Panc1 (cell line): ENCODE measurements around the gene SARDH. TPM values are rescaled to one million over a fixed set of nuclear protein-coding genes. Genes with fewer than 3 reads are reported as not detected.

ENCODE experiments used
- ATAC-seq: fragments of 200-7000 bp; cut with Tn5 transposase; 2 replicates; pipeline ENCODE4 v1.9.1; 2020; ENCODE audit warnings: mild to moderate bottlenecking, moderate library complexity
- BruUV-seq: library from RNA; stranded (reverse); fragments of 400-500 nt; replicated peaks from 2 replicates; lab custom pipeline; 2021; lab: Mats Ljungman, UMichigan
- CTCF ChIA-PET: fragments of 300-600 bp; sonication (Branson Sonifier 250); formaldehyde crosslinking; loops from one replicate; lab custom pipeline; 2022; ENCODE audit warnings: antibody characterized with exemption; lab: Charles Lee
- POLR2A ChIA-PET: fragments of 300-600 bp; sonication (Branson Sonifier 250); formaldehyde crosslinking; loops from one replicate; lab custom pipeline; 2022; ENCODE audit warnings: antibody characterized with exemption; lab: Charles Lee
- DNase-seq: peaks from one replicate; pipeline ENCODE4 v3.0.0-alpha.2; 2010; ENCODE audit warnings: low read depth, low spot score
- H3K27ac ChIP-seq: 2 replicates; pipeline ENCODE4 v1.5.1; 2011; ENCODE audit warnings: mild to moderate bottlenecking, low read length, inconsistent platforms
- H3K27me3 ChIP-seq: fragments of 200-500 bp; sonication (Bioruptor generic); 2 replicates; pipeline ENCODE4 v1.6.0; 2014; ENCODE audit warnings: low read length, inconsistent platforms; ENCODE audit not compliant: control insufficient read depth, insufficient read depth
- H3K36me3 ChIP-seq: fragments of 200-500 bp; sonication (Bioruptor generic); 2 replicates; pipeline ENCODE4 v1.5.1; 2014; ENCODE audit warnings: inconsistent platforms, mild to moderate bottlenecking, low read length, moderate library complexity; ENCODE audit not compliant: control insufficient read depth, insufficient read depth
- H3K4me1 ChIP-seq: 2 replicates; pipeline ENCODE4 v1.5.1; 2011; ENCODE audit warnings: inconsistent platforms, mild to moderate bottlenecking, low read length, moderate library complexity; ENCODE audit not compliant: control insufficient read depth, insufficient read depth
- H3K4me3 ChIP-seq, 2 experiments: 2 replicates each; pipeline ENCODE4 v1.5.1; 2011 to 2012; ENCODE audit warnings: low read depth in 2 of 2, low read length in 2 of 2, mild to moderate bottlenecking in 2 of 2, inconsistent platforms in 1 of 2, moderate library complexity in 1 of 2
- H3K9me3 ChIP-seq: fragments of 200-500 bp; sonication (Bioruptor generic); 2 replicates; pipeline ENCODE4 v1.5.1; 2014; ENCODE audit warnings: low read depth, mild to moderate bottlenecking, inconsistent platforms, low read length, moderate library complexity; ENCODE audit not compliant: control insufficient read depth, insufficient read depth
- POLR2AphosphoS5 ChIP-seq: IDR thresholded peaks from 2 replicates; pipeline ENCODE4 v1.6.1; 2012; ENCODE audit warnings: mild to moderate bottlenecking, low read depth, low read length, moderate library complexity
- REST ChIP-seq, 2 experiments: IDR thresholded peaks; 2 replicates each; pipeline ENCODE4 v1.6.1; 2011 to 2012; ENCODE audit warnings: low read depth in 2 of 2, control low read depth in 1 of 2, low read length in 1 of 2, mild to moderate bottlenecking in 1 of 2, moderate library complexity in 1 of 2; ENCODE audit not compliant: insufficient read depth in 1 of 2
- SIN3A ChIP-seq: IDR thresholded peaks from 2 replicates; pipeline ENCODE4 v1.6.1; 2012; ENCODE audit warnings: low read depth, mild to moderate bottlenecking, low read length, moderate library complexity, borderline replicate concordance; ENCODE audit not compliant: insufficient read depth
- TCF7L2 ChIP-seq: IDR thresholded peaks from 2 replicates; pipeline ENCODE4 v1.6.1; 2011; ENCODE audit warnings: mild to moderate bottlenecking, low read depth, low read length, inconsistent platforms
- in situ Hi-C: cut with HindIII; loops from 2 replicates; pipeline ENCODE4 v1.10.0; 2016; ENCODE audit warnings: low sequenced_read_pairs, low pct_unique_long_range_greater_than_20kb
- intact Hi-C: fragments of 100-400 bp; cut with micrococcal nuclease; formaldehyde crosslinking; loops from one replicate; pipeline ENCODE4 v1.10.0; 2022; ENCODE audit not compliant: unreplicated experiment
- total RNA-seq: library from RNA; stranded (reverse); gene quantifications from one replicate; pipeline ENCODE4 v1.2.1, GENCODE V29; 2021; ENCODE audit not compliant: unreplicated experiment
- TF ChIP-seq, protein P1 (sequence below): fragments of 450-650 bp; IDR thresholded peaks from 2 replicates; pipeline ENCODE4 v1.5.1; 2017; ENCODE audit warnings: mild to moderate bottlenecking

The SARDH gene
- total RNA-seq, 1 experiment from 2014 or later: 0.13 TPM

GRCh38 chr9:133639613-133640012 is 98.5 kb downstream of the SARDH start:
- Histone ChIP-seq H3K27me3 (no peaks in the 10 kb centered on the region), H3K4me1 (no peaks in the 10 kb centered on the region), H3K4me3 (no peak overlapping the region), H3K9me3 (no peaks in the 10 kb centered on the region), H3K36me3 (no peaks in the 10 kb centered on the region), H3K27ac (no peak overlapping the region)
- TF ChIP-seq, protein P1, sequence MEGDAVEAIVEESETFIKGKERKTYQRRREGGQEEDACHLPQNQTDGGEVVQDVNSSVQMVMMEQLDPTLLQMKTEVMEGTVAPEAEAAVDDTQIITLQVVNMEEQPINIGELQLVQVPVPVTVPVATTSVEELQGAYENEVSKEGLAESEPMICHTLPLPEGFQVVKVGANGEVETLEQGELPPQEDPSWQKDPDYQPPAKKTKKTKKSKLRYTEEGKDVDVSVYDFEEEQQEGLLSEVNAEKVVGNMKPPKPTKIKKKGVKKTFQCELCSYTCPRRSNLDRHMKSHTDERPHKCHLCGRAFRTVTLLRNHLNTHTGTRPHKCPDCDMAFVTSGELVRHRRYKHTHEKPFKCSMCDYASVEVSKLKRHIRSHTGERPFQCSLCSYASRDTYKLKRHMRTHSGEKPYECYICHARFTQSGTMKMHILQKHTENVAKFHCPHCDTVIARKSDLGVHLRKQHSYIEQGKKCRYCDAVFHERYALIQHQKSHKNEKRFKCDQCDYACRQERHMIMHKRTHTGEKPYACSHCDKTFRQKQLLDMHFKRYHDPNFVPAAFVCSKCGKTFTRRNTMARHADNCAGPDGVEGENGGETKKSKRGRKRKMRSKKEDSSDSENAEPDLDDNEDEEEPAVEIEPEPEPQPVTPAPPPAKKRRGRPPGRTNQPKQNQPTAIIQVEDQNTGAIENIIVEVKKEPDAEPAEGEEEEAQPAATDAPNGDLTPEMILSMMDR: no peak
- TF ChIP-seq SIN3A (no peak), POLR2AphosphoS5 (no peak)
- CTCF ChIA-PET: no interaction called here
- POLR2A ChIA-PET: no interaction called here
- no TSS peak for BruUV-seq
- in situ Hi-C loops (no loop called here), intact Hi-C loops (no loop called here)
- ATAC-seq (no peak), DNase-seq (no peak)

DNA sequence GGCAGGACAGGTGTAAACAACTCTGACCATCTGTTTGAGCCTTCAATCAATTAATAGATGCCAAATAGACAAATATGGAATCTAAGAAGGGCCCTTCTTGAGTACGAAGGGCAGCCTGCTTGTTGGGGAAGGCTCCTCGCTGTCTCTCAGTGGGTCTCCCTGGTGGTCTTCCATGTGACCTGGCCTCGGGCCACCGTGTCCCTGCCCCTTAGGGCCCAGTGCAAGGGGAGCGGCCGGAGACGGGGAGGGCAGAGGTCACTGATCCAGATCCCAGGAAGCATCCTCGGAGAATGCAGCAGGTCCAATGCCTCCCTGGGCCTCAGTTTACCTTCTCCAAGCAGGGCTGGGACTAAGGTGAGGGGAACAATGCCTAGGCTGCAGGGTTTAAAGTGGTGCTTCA is 99.4 kb downstream of the SARDH start:
- no peak for ATAC-seq
- Histone ChIP-seq H3K4me1 (no peaks in the 10 kb centered on the region), H3K36me3 (no peaks in the 10 kb centered on the region), H3K27me3 (no peaks in the 10 kb centered on the region), H3K9me3 (no peaks in the 10 kb centered on the region), H3K27ac (no peak overlapping the region), H3K4me3 (no peak overlapping the region; a peak in 1 of 4 replicates)
- CTCF ChIA-PET: no interaction called here
- POLR2A ChIA-PET: no interaction called here
- in situ Hi-C loops: no loop called here
- intact Hi-C loops: no loop called here
- TF ChIP-seq, protein P1: no peak
- TF ChIP-seq REST (IDR thresholded peaks at IDR 0.05; ENCODE audit: insufficient read depth in 1 of 2, low read depth in 2 of 2, low read length in 1 of 2): no peak
- TF ChIP-seq TCF7L2: no peak
- TF ChIP-seq SIN3A: no peak
- no peak for TF ChIP-seq POLR2AphosphoS5
- BruUV-seq: no TSS peak
- no peak for DNase-seq
